ENCODE results near the gene AAMDC.

AAMDC gene

GRCh38 chr11:77866336-77866735 lies 45.4 kb downstream of the AAMDC start:
- TF ChIP-seq ZBTB7A (IDR thresholded peaks at IDR 0.05; ENCODE audit: low read depth) = no peak
- no peak for TF ChIP-seq EGR1 (IDR thresholded peaks at IDR 0.05)
- no peak for TF ChIP-seq USF1 (IDR thresholded peaks at IDR 0.05)
- TF ChIP-seq EP300 (IDR thresholded peaks at IDR 0.05; ENCODE audit: borderline replicate concordance) = no peak
- no peak for TF ChIP-seq TEAD4 (IDR thresholded peaks at IDR 0.05)
- TF ChIP-seq REST (IDR thresholded peaks at IDR 0.05; ENCODE audit: low read depth) = no peak
- TF ChIP-seq CREB1 (IDR thresholded peaks at IDR 0.05; ENCODE audit: low read depth) = no peak
- no peak for TF ChIP-seq NFIC (IDR thresholded peaks at IDR 0.05)
- no peak for TF ChIP-seq MAX (IDR thresholded peaks at IDR 0.05)
- TF ChIP-seq YY1 (IDR thresholded peaks at IDR 0.05; ENCODE audit: low read depth) = no peak
- no peak for TF ChIP-seq FOXM1 (IDR thresholded peaks at IDR 0.05; ENCODE audit: borderline replicate concordance, low read depth)
- no peak for TF ChIP-seq TAF1 (IDR thresholded peaks at IDR 0.05; ENCODE audit: low read depth)
- TF ChIP-seq CEBPB (IDR thresholded peaks at IDR 0.05) = no peak
- TF ChIP-seq RAD21 (IDR thresholded peaks at IDR 0.05; ENCODE audit: low read depth) = no peak

- TF ChIP-seq EP300 (IDR thresholded peaks at IDR 0.05; ENCODE audit: borderline replicate concordance) (no peak), ZBTB7A (IDR thresholded peaks at IDR 0.05; ENCODE audit: low read depth) (no peak), EGR1 (IDR thresholded peaks at IDR 0.05) (no peak), MAX (IDR thresholded peaks at IDR 0.05) (no peak), TEAD4 (IDR thresholded peaks at IDR 0.05) (no peak), YY1 (IDR thresholded peaks at IDR 0.05; ENCODE audit: low read depth) (no peak), USF1 (IDR thresholded peaks at IDR 0.05) (no peak), REST (IDR thresholded peaks at IDR 0.05; ENCODE audit: low read depth) (no peak), TCF12 (IDR thresholded peaks at IDR 0.05; ENCODE audit: low read depth) (no peak), CREB1 (IDR thresholded peaks at IDR 0.05; ENCODE audit: low read depth) (no peak), RAD21 (IDR thresholded peaks at IDR 0.05; ENCODE audit: low read depth) (no peak), CEBPB (IDR thresholded peaks at IDR 0.05) (no peak), TAF1 (IDR thresholded peaks at IDR 0.05; ENCODE audit: low read depth) (no peak), FOXM1 (IDR thresholded peaks at IDR 0.05; ENCODE audit: borderline replicate concordance, low read depth) (no peak), NFIC (IDR thresholded peaks at IDR 0.05) (no peak)
These were observed 47.8 kb downstream of the AAMDC start for GRCh38 chr11:77868744-77869143.

GRCh38 chr11:77871855-77872254 lies 50.9 kb downstream of the AAMDC start:
- TF ChIP-seq TAF1 (IDR thresholded peaks at IDR 0.05; ENCODE audit: low read depth) (no peak), USF1 (IDR thresholded peaks at IDR 0.05) (no peak), EGR1 (IDR thresholded peaks at IDR 0.05) (no peak), NFIC (IDR thresholded peaks at IDR 0.05) (no peak), REST (IDR thresholded peaks at IDR 0.05; ENCODE audit: low read depth) (no peak), RAD21 (IDR thresholded peaks at IDR 0.05; ENCODE audit: low read depth) (no peak), CREB1 (IDR thresholded peaks at IDR 0.05; ENCODE audit: low read depth) (no peak), MAX (IDR thresholded peaks at IDR 0.05) (no peak), TCF12 (IDR thresholded peaks at IDR 0.05; ENCODE audit: low read depth) (no peak), EP300 (IDR thresholded peaks at IDR 0.05; ENCODE audit: borderline replicate concordance) (no peak), CEBPB (IDR thresholded peaks at IDR 0.05) (no peak)

GRCh38 chr11:77873345-77873744 lies 52.4 kb downstream of the AAMDC start:
- TF ChIP-seq FOXM1 (IDR thresholded peaks at IDR 0.05; ENCODE audit: borderline replicate concordance, low read depth) (no peak), EGR1 (IDR thresholded peaks at IDR 0.05) (no peak), NFIC (IDR thresholded peaks at IDR 0.05) (no peak), CREB1 (IDR thresholded peaks at IDR 0.05; ENCODE audit: low read depth) (no peak)
